Liver (tissue), 9 donors: ENCODE measurements around the gene METTL8. TPM values are rescaled to one million over a fixed set of nuclear protein-coding genes. Genes with fewer than 3 reads are reported as not detected.

Experiments
- DNase-seq: peaks from one replicate; pipeline ENCODE4 v3.0.0-alpha.2; 2017; ENCODE audit warnings: low spot score
- H3K27ac ChIP-seq, 2 donors: one replicate each; pipeline ENCODE4 v1.7.0; 2013; ENCODE audit warnings: inconsistent platforms in 2 of 2, low read length in 2 of 2, control low read depth in 1 of 2, low read depth in 1 of 2, mild to moderate bottlenecking in 1 of 2
- H3K27me3 ChIP-seq, 4 donors: one replicate each; pipeline versions ENCODE4 v1.6.1 to v1.7.0; 2013; ENCODE audit warnings: low read length in 3 of 4, inconsistent platforms in 1 of 4, mild to moderate bottlenecking in 1 of 4, moderate library complexity in 1 of 4; ENCODE audit not compliant: control insufficient read depth in 4 of 4, insufficient read depth in 4 of 4
- H3K36me3 ChIP-seq, 4 donors: one replicate each; pipeline versions ENCODE4 v1.6.1 to v1.7.0; 2013; ENCODE audit warnings: low read length in 3 of 4, mild to moderate bottlenecking in 3 of 4, low read depth in 1 of 4, moderate library complexity in 1 of 4; ENCODE audit not compliant: control insufficient read depth in 4 of 4, insufficient read depth in 3 of 4
- H3K4me1 ChIP-seq, 4 donors: one replicate each; pipeline versions ENCODE4 v1.6.1 to v1.7.0; 2013; ENCODE audit warnings: low read length in 3 of 4, mild to moderate bottlenecking in 3 of 4, moderate library complexity in 1 of 4; ENCODE audit not compliant: control insufficient read depth in 4 of 4, insufficient read depth in 4 of 4
- H3K4me3 ChIP-seq, 3 donors: one replicate each; pipeline versions ENCODE4 v1.6.1 to v1.7.0; 2013; ENCODE audit warnings: low read length in 3 of 3, control low read depth in 1 of 3, low read depth in 1 of 3, mild to moderate bottlenecking in 1 of 3
- H3K9ac ChIP-seq, 2 donors: one replicate each; pipeline ENCODE4 v1.7.0; 2013; ENCODE audit warnings: low read length in 2 of 2, mild to moderate bottlenecking in 2 of 2, moderate library complexity in 2 of 2, control low read depth in 1 of 2, low read depth in 1 of 2
- H3K9me3 ChIP-seq, 4 donors: one replicate each; pipeline versions ENCODE4 v1.6.1 to v1.7.0; 2013; ENCODE audit warnings: low read length in 3 of 4; ENCODE audit not compliant: control insufficient read depth in 4 of 4
- EGR1 ChIP-seq, 2 donors: IDR thresholded peaks; 2 replicates each; pipeline ENCODE4 v1.6.1; 2016 to 2018; ENCODE audit warnings: antibody characterized with exemption in 2 of 2, low read depth in 2 of 2
- FOXA1 ChIP-seq: IDR thresholded peaks from 2 replicates; pipeline ENCODE4 v1.6.1; 2016; ENCODE audit warnings: antibody characterized with exemption
- FOXA2 ChIP-seq: IDR thresholded peaks from 2 replicates; pipeline ENCODE4 v1.6.1; 2016; ENCODE audit warnings: antibody characterized with exemption
- GABPA ChIP-seq, 2 donors: IDR thresholded peaks in 1 of 2; conservative IDR thresholded peaks in 1 of 2; 2 replicates each; pipeline ENCODE4 v1.6.1; 2016; ENCODE audit warnings: antibody characterized with exemption in 2 of 2, mild to moderate bottlenecking in 1 of 2, moderate library complexity in 1 of 2
- HNF4A ChIP-seq, 2 donors: conservative IDR thresholded peaks; 2 replicates each; pipeline ENCODE4 v1.6.1; 2016; ENCODE audit warnings: antibody characterized with exemption in 2 of 2, mild to moderate bottlenecking in 2 of 2
- HNF4G ChIP-seq: IDR thresholded peaks from 2 replicates; pipeline ENCODE4 v1.6.1; 2016; ENCODE audit warnings: antibody characterized with exemption
- JUND ChIP-seq, 2 donors: IDR thresholded peaks; 2 replicates each; pipeline ENCODE4 v1.6.1; 2016; ENCODE audit warnings: antibody characterized with exemption in 2 of 2
- MAX ChIP-seq: IDR thresholded peaks from 2 replicates; pipeline ENCODE4 v1.6.1; 2016; ENCODE audit warnings: antibody characterized with exemption
- NR2F2 ChIP-seq: IDR thresholded peaks from 2 replicates; pipeline ENCODE4 v1.6.1; 2016; ENCODE audit warnings: antibody characterized with exemption
- RAD21 ChIP-seq, 2 donors: IDR thresholded peaks; 2 replicates each; pipeline ENCODE4 v1.6.1; 2016; ENCODE audit warnings: antibody characterized with exemption in 2 of 2, mild to moderate bottlenecking in 2 of 2
- REST ChIP-seq: IDR thresholded peaks from 2 replicates; pipeline ENCODE4 v1.6.1; 2016; ENCODE audit warnings: antibody characterized with exemption, mild to moderate bottlenecking
- RXRA ChIP-seq, 2 donors: IDR thresholded peaks; 2 replicates each; pipeline ENCODE4 v1.6.1; 2017 to 2018; ENCODE audit warnings: antibody characterized with exemption in 2 of 2, mild to moderate bottlenecking in 1 of 2
- SP1 ChIP-seq: IDR thresholded peaks from 2 replicates; pipeline ENCODE4 v1.6.1; 2018; ENCODE audit warnings: antibody characterized with exemption, mild to moderate bottlenecking
- TAF1 ChIP-seq: conservative IDR thresholded peaks from 2 replicates; pipeline ENCODE4 v1.6.1; 2016; ENCODE audit warnings: antibody characterized with exemption, mild to moderate bottlenecking
- YY1 ChIP-seq: IDR thresholded peaks from 2 replicates; pipeline ENCODE4 v1.6.1; 2016; ENCODE audit warnings: antibody characterized with exemption, mild to moderate bottlenecking
- ZBTB33 ChIP-seq: IDR thresholded peaks from 2 replicates; pipeline ENCODE4 v1.6.1; 2016; ENCODE audit warnings: antibody characterized with exemption
- WGBS: extraction: QIAGEN DNeasy Blood & Tissue Kit; methylation state at CpG from one replicate; pipeline ENCODE4 v1.1.7; 2013; 5-methylcytosine and 5-hydroxymethylcytosine counted together
- polyA plus RNA-seq, 2 donors: library from polyadenylated mRNA; stranded (reverse) in 1 of 2; unstranded in 1 of 2; fragments of 200-250 nt in 1 of 2; fragments of >200 nt in 1 of 2; fragmentation: Nextera tagmentation in 1 of 2; extraction: Ambion mirVana in 1 of 2; gene quantifications; one replicate each; pipeline versions ENCODE4 v1.2.1 to v1.2.3, GENCODE V29; 2013 to 2015
- total RNA-seq, 2 donors: library from RNA; depleted of rRNA; stranded (reverse); fragments of >200 nt; gene quantifications; one replicate each; pipeline ENCODE4 v1.2.3, GENCODE V29; 2014
- TF ChIP-seq, protein P1 (sequence below): fragments of 150-350 bp; IDR thresholded peaks from 2 replicates; pipeline ENCODE4 v1.5.1; 2017; ENCODE audit warnings: improper control_type of control experiment, low read depth, low read length; ENCODE audit not compliant: missing input control
- donor health status: healthy.
- donor health status: healthy.
- donor health status: healthy.
- donor health status: healthy.
- donor health status: healthy.

The METTL8 gene
- total and polyA plus RNA-seq, 4 donors = 3.6 to 8.1 (median 5.9) TPM

DNA sequence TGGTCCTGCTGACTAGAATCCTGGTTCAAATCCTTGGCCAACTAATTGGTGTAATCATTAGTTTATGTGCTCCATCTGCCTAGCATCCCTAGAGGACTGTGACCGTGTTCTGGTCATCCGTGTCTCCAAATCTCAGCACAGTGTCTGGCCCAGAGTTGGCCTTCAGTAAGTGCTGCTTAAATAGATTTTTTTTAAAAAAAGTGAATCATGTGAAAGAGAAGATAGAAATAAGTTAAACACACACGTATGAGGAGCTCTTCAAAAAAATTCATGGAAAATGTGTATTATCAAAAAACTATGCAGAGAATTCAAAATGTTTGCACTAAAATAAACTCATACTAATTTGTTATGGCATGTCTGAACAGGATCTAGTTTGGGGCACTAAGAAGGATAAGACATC lies 143.8 kb downstream of the METTL8 start (continued):
- TF ChIP-seq, protein P1, sequence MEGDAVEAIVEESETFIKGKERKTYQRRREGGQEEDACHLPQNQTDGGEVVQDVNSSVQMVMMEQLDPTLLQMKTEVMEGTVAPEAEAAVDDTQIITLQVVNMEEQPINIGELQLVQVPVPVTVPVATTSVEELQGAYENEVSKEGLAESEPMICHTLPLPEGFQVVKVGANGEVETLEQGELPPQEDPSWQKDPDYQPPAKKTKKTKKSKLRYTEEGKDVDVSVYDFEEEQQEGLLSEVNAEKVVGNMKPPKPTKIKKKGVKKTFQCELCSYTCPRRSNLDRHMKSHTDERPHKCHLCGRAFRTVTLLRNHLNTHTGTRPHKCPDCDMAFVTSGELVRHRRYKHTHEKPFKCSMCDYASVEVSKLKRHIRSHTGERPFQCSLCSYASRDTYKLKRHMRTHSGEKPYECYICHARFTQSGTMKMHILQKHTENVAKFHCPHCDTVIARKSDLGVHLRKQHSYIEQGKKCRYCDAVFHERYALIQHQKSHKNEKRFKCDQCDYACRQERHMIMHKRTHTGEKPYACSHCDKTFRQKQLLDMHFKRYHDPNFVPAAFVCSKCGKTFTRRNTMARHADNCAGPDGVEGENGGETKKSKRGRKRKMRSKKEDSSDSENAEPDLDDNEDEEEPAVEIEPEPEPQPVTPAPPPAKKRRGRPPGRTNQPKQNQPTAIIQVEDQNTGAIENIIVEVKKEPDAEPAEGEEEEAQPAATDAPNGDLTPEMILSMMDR = no peak

- H3K36me3 ChIP-seq = no peaks in the 10 kb centered on the region
- TF ChIP-seq JUND (IDR thresholded peaks at IDR 0.05) = no peak
- no peak for TF ChIP-seq EGR1 (IDR thresholded peaks at IDR 0.05; ENCODE audit: low read depth in 2 of 2)
- TF ChIP-seq HNF4G = no peak
- TF ChIP-seq TAF1 = no peak
- TF ChIP-seq RXRA (IDR thresholded peaks at IDR 0.05) = no peak
- H3K4me1 ChIP-seq = no peaks in the 10 kb centered on the region
- no peaks in the 10 kb centered on the region for H3K27me3 ChIP-seq
- no peak for DNase-seq
- H3K9ac ChIP-seq = no peak overlapping the region
- H3K27ac ChIP-seq = no peak overlapping the region
- H3K9me3 ChIP-seq = no peaks in the 10 kb centered on the region
- H3K4me3 ChIP-seq = no peak overlapping the region
Observed at GRCh38 chr2:171289316-171289715, 144.5 kb downstream of the METTL8 start.

DNA sequence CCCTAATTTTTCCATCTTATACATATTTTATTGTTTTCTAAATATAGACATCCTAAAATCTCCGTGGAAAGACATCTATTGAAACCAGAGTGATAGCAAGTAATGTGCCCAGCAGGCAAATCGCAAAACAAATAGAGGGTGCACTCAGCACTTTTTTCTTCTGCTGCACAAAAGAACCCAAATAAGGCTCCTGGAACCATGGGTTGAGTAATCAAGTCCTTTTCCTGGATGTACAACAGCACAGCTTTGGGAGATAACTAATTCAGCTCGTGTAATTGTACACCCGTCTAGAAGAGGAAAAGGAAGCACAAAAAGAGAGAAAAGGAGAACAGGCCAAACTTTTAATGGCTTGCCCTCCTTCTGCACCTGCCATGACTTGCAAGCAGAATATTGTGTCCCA lies 146.2 kb downstream of the METTL8 start:
- no peak for TF ChIP-seq GABPA (IDR thresholded peaks at IDR 0.05 in 1 of 2, conservative IDR thresholded peaks at IDR 0.05 in 1 of 2)
- TF ChIP-seq JUND (IDR thresholded peaks at IDR 0.05) = no peak
- TF ChIP-seq FOXA2 = no peak
- WGBS = 68% methylated on average over 4 of the region's 4 CpGs

GRCh38 chr2:171287036-171287571 lies 146.7 kb downstream of the METTL8 start:
- H3K4me1 ChIP-seq = no peaks in the 10 kb centered on the region
- no peaks in the 10 kb centered on the region for H3K9me3 ChIP-seq
- DNase-seq = no peak
- H3K27me3 ChIP-seq = no peaks in the 10 kb centered on the region
- no peak overlapping the region for H3K9ac ChIP-seq
- H3K4me3 ChIP-seq = no peak overlapping the region
- no peaks in the 10 kb centered on the region for H3K36me3 ChIP-seq
- no peak overlapping the region for H3K27ac ChIP-seq
- TF ChIP-seq, protein P1 = no peak
- no peak for TF ChIP-seq TAF1
- TF ChIP-seq SP1 = no peak
- no peak for TF ChIP-seq REST
- TF ChIP-seq YY1 = no peak
- no peak for TF ChIP-seq RAD21 (IDR thresholded peaks at IDR 0.05)
- no peak for TF ChIP-seq FOXA1
- TF ChIP-seq FOXA2 = no peak
- TF ChIP-seq EGR1 (IDR thresholded peaks at IDR 0.05; ENCODE audit: low read depth in 2 of 2) = no peak
- TF ChIP-seq HNF4A (conservative IDR thresholded peaks at IDR 0.05) = no peak
- no peak for TF ChIP-seq ZBTB33
- TF ChIP-seq RXRA (IDR thresholded peaks at IDR 0.05) = no peak
- TF ChIP-seq JUND (IDR thresholded peaks at IDR 0.05) = no peak
- no peak for TF ChIP-seq MAX
- no peak for TF ChIP-seq NR2F2
- no peak for TF ChIP-seq GABPA (IDR thresholded peaks at IDR 0.05 in 1 of 2, conservative IDR thresholded peaks at IDR 0.05 in 1 of 2)

More for the DNA sequence above, 146.2 kb downstream of the METTL8 start:
- DNase-seq = no peak
- H3K9ac ChIP-seq = no peak overlapping the region
- no peaks in the 10 kb centered on the region for H3K27me3 ChIP-seq
- H3K4me3 ChIP-seq = no peak overlapping the region
- no peak overlapping the region for H3K27ac ChIP-seq
- H3K4me1 ChIP-seq = no peaks in the 10 kb centered on the region
- H3K36me3 ChIP-seq = no peaks in the 10 kb centered on the region
- no peaks in the 10 kb centered on the region for H3K9me3 ChIP-seq
